KOPT-K1 (cell line): ENCODE measurements around the gene SIRT2.
"Not testable (repeated sequence)": the region's sequence is repeated elsewhere in the genome, so short reads cannot be mapped to it uniquely, and the experiment has no call there.

Experiments used
- H3K27ac ChIP-seq: fragments of 200-600 bp; sonication (generic); 2 replicates; pipeline ENCODE4 v1.5.1; 2016; ENCODE audit warnings: antibody characterized with exemption, mild to moderate bottlenecking, low read depth, low read length; ENCODE audit not compliant: poor library complexity, severe bottlenecking
- H3K36me3 ChIP-seq: fragments of 200-600 bp; sonication (generic); 2 replicates; pipeline ENCODE4 v1.5.1; 2017; ENCODE audit warnings: antibody characterized with exemption, mild to moderate bottlenecking, low read length, moderate library complexity; ENCODE audit not compliant: insufficient read depth
- H3K9me3 ChIP-seq: fragments of 200-600 bp; sonication (generic); 2 replicates; pipeline ENCODE4 v1.5.1; 2017; ENCODE audit warnings: antibody characterized with exemption, low read length, mild to moderate bottlenecking; ENCODE audit not compliant: insufficient read depth, poor library complexity, severe bottlenecking

Gene SIRT2

DNA sequence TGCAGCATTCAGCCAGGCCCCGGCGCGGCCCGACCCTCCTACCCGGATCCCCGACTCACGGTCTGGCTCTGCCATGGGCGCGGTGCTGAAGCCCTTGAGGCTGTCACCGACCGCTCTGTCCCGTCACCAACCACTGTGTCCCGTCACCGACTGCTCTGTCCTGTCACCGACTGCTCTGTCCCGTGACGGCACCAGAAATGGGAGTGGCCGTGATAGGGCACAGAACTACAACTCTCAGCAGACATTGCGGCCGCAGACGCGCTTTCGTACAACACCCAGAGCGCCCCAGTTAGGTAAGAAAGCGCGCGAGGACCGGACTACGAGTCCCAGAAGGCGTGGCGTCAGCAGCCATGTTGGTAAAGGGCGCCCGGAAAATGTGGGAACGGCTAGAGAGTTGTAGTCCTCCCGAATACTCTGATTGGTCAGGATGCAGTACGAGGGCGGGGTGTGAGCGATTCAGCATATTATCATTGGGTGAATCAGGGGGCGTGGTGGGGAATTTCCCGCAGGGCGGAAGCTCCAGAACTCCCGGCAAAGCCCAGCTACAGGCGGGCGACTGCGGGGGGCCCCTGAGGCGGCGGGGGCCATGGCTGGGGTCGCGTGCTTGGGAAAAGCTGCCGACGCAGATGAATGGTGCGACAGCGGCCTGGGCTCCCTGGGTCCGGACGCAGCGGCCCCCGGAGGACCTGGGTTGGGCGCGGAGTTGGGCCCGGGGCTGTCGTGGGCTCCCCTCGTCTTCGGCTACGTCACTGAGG lies at the start of gene SIRT2, which contains the start of gene NFKBIB:
SIRT2 (minus strand) TSS at position 172 of the 755 bp plus-strand sequence; CDS start at position 75, 97 bp downstream.
NFKBIB (plus strand) TSS at position 523 of the 755 bp plus-strand sequence; CDS start at position 587, 64 bp downstream.
- peaks cover 4% of the 10 kb centered on the region for H3K9me3 ChIP-seq
- peaks cover 5% of the 10 kb centered on the region for H3K36me3 ChIP-seq
- peak within 1 kb of the TSS; percentile 67 for H3K27ac ChIP-seq

DNA sequence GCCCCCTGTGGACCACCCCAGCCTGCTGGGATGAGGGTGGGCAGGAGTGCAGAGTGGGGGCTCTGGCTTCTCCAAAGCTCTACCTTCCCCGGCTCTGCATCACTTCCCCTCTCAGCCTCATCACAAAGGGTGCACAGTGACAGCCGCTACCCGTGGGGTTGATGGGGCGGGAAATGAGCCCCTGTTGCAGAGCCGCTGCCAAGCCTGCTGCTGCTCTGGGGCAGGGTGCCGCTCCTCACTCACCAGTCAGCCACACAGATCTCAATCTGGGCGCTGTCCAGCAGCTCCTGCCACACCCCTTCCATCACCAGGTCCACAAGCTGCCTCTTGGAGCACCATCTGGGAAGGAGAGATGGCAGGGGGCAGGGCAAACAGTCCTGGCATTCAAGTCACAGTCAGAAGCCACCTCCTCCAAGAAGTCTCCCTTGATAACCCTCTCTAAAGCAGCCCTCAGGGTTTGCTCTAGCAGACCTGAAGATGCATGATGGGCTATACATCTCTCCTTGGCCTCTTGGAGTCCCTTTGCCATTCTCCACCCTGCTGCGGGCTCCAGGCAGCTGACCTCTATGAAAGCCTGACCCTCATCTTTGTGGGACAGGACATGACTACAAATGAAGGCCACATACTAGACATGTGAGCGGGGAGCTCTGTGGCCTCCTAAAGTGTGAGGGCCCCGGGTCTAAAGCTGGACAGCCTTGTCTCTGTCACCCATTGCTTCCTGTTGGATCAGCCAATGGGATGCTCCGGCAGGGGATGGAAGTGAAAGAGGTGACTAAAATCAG lies 47.0 kb upstream of the SIRT2 start:
- Histone ChIP-seq H3K36me3 (no peaks in the 10 kb centered on the region), H3K9me3 (peaks cover 4% of the 10 kb centered on the region), H3K27ac (no peak overlapping the region)

DNA sequence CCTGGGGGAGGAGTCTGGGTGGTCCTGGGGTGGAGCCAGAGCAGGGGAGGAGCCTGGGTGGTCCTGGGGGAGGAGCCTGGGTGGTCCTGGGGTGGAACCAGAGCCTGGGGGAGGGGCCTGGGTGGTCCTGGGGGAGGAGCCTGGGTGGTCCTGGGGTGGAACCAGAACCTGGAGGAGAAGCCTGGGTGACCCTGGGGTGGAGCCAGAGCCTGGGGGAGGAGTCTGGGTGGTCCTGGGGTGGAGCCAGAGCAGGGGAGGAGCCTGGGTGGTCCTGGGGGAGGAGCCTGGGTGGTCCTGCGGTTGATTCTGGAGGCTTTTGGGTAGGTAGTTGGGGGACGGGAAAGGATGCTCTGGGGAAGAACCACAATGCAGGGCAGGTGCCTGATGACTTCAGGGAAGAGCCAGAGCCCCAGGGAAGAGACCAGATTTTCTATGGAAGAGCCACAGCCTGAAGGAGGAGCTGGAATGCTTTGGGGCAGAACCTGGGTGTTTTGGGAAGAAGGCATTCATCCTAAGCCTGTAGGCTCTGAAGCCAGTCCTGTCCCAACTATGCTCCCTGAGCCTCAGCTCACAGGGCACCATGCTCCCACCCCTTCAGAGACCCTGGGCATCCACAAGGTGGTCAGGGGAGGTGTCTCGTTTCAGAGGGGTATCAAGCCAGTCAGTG lies 46.3 kb upstream of the SIRT2 start:
- H3K36me3 ChIP-seq, result no peaks in the 10 kb centered on the region
- H3K27ac ChIP-seq, result no peak overlapping the region
- H3K9me3 ChIP-seq, result peaks cover 9% of the 10 kb centered on the region

DNA sequence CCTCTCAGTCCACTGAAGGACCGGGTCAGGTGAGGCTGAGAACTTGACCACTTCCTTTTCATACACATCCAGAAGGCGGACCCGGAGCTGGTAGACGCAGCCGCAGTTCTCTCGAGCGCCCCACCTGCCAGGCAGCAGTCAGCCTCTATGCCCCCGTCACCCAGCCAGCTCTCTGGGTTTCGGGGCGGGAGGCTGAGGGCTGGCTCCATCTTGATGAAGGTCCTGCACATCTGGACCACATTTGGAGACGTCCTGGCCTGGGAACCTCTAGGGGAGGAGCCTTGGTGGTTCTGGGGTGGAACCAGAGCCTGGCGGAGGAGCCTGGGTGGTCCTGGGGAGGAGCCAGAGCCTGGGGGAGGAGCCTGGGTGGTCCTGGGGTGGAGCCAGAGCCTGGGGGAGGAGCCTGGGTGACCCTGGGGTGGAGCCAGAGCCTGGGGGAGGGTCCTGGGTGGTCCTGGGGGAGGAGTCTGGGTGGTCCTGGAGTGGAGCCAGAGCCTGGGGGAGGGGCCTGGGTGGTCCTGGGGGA lies 45.6 kb upstream of the SIRT2 start:
- Histone ChIP-seq H3K9me3 (peaks cover 16% of the 10 kb centered on the region), H3K36me3 (no peaks in the 10 kb centered on the region), H3K27ac (no peak overlapping the region)

DNA sequence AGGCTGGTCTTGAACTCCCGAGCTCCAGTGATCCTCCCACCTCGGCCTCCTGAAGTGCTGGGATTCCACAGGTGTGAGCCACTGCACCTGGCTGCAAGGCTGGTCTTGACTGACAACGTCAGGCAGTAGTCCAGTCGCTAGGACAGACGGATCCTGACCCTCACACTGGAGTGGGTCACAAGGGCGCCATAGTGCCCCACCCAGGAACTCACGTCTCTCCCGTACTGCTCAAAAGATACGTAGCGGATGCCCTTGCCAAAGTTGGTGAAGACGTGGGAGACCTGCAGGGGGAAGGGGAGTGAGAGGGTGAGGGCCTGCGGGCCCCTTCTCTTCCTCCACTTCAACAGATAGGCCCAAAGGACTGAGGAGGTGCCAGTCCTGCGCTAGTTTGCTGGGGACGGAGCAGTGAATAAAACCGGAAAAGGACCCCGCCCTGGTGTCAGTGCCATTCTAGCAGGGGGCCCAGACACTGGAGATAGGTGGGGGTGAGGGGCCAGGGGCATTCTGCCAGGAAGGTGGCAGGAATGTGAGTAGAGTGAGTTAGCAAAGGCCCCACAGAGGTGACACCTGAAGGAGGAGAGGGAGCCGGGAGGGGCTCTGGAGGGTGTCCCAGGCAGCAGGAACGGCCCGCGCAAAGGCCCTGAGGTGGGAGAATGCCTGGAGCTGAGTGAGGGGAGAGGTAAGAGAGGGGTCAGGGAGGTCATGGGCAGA lies 43.2 kb upstream of the SIRT2 start:
- Histone ChIP-seq H3K27ac (no peak overlapping the region), H3K9me3 (peaks cover 20% of the 10 kb centered on the region)

DNA sequence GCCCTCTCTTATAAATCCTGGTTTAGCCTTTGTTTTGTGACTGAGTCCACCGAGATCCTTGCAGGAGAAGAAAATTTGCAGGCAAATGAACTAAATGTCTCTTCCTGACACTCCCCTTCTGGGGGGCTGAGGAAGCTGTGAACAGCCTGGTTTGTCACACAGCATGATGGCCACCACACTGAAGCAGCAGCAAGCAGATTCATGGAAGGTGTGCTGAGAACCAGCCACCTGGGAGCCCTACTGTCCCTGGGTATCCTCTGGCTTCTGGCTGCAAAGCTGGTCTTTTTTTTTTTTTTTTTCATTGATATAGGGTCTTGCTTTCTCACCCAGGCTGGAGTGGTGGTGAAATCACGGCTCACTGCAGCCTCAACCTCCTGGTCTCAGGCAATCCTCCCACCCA lies 42.6 kb upstream of the SIRT2 start:
- Histone ChIP-seq H3K9me3 (peaks cover 20% of the 10 kb centered on the region), H3K27ac (no peak overlapping the region), H3K36me3 (no peaks in the 10 kb centered on the region)

More for the DNA sequence above, 43.2 kb upstream of the SIRT2 start:
- H3K36me3 ChIP-seq, result no peaks in the 10 kb centered on the region

DNA sequence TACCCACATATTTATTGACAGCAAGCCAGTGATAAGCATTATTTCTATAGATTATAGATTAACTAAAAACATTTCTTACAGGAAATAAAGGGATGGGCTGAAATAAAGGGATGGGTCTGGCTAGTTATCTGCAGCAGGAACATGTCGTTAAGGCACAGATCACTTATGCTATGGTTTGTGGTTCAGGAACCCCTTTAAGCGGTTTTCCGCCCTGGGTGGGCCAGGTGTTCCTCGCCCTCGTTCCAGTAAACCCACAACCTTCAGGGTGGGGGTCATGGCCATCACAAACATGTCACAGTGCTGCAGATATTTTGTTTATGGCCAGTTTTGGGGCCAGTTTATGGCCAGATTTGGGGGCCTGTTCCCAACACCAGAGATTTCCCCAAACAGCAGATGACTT lies 42.0 kb upstream of the SIRT2 start:
- peaks cover 20% of the 10 kb centered on the region for H3K9me3 ChIP-seq
- not testable (repeated sequence) for H3K27ac ChIP-seq, H3K36me3 ChIP-seq

DNA sequence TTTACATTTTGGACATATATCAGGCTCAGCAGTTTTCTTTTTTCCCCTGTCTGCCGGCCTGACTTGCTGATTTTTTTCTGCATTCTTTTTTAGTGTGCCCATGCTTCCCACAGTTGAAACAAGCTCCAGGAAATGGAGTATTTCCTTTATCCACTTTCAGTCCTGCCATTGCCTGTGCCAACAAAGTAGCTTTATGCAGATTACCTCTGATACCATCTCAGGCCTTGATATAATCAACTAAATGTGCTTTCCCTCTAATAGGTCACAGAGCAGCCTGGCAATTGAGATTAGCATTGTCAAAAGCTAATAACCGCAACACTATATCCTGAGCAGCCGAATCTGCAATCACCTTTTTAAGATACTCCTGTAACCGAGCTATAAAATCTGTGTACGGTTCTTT lies 40.5 kb upstream of the SIRT2 start:
- peaks cover 27% of the 10 kb centered on the region for H3K9me3 ChIP-seq
- peaks cover 1% of the 10 kb centered on the region; the same call in 1 of the 2 replicates for H3K36me3 ChIP-seq
- H3K27ac ChIP-seq, result no peak overlapping the region

DNA sequence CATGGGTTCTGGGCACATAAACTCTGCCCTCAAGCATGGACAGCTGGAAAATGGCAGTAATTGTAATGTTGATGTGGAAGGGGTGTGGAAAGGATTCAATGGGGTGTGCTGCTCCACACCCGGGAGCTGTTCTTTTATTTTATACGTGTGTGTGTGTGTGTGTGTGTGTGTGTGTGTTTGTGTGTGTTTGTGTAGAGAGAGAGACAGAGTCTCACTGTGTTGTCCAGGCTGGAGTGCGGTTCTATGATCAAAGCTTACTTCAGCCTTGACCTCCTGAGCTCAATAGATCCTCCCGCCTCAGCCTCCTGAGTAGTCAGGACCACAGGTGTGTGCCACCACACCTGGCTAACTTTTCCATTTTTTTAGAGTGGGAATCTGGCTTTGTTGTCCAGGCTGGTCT lies 34.1 kb upstream of the SIRT2 start:
- no peak overlapping the region for H3K27ac ChIP-seq
- H3K9me3 ChIP-seq, result peaks cover 18% of the 10 kb centered on the region
- H3K36me3 ChIP-seq, result peaks cover 31% of the 10 kb centered on the region

DNA sequence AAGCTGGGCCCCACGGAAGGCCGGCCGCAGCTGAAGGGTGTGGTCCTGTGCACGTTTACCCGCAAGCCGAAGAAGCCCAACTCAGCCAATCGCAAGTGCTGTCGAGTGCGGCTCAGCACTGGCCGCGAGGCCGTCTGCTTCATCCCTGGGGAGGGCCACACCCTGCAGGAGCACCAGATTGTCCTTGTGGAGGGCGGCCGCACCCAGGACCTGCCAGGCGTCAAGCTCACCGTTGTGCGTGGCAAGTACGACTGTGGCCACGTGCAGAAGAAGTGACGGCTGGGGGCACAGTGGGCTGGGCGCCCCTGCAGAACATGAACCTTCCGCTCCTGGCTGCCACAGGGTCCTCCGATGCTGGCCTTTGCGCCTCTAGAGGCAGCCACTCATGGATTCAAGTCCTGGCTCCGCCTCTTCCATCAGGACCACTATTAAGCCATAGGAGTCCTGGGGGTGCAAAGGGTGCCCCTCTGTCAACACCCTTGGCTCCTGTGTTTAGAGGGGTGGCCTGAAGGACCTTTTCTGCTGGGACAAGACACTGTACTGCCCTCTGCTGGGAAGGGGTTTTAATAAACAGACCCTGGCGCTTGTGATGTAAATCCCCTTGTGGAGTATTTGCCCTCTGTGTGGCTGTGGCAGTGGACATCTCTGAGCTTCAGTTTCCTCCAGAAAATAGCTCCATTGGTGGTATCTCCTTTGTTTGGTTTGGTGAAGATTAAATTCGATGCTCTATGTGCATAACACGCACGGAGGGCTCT lies 33.2 kb upstream of the SIRT2 start:
- H3K36me3 ChIP-seq, result peaks cover 31% of the 10 kb centered on the region
- H3K9me3 ChIP-seq, result peaks cover 18% of the 10 kb centered on the region
- H3K27ac ChIP-seq, result no peak overlapping the region

DNA sequence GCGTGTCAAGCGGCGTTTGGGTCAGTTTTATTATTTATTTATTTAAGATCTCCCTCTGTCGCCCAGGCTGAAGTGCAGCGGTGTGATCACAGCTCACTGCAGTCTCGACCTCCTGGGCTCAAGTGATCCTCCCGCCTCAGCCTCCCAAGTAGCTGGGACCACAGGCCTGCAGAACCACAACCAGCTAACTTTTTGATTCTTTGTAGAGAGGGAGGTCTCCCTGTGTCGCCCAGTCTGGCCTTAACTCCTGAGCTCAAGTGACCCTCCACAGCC lies 32.0 kb upstream of the SIRT2 start:
- Histone ChIP-seq H3K36me3 (peaks cover 31% of the 10 kb centered on the region), H3K9me3 (peaks cover 18% of the 10 kb centered on the region), H3K27ac (peak overlapping the region; percentile 76)

DNA sequence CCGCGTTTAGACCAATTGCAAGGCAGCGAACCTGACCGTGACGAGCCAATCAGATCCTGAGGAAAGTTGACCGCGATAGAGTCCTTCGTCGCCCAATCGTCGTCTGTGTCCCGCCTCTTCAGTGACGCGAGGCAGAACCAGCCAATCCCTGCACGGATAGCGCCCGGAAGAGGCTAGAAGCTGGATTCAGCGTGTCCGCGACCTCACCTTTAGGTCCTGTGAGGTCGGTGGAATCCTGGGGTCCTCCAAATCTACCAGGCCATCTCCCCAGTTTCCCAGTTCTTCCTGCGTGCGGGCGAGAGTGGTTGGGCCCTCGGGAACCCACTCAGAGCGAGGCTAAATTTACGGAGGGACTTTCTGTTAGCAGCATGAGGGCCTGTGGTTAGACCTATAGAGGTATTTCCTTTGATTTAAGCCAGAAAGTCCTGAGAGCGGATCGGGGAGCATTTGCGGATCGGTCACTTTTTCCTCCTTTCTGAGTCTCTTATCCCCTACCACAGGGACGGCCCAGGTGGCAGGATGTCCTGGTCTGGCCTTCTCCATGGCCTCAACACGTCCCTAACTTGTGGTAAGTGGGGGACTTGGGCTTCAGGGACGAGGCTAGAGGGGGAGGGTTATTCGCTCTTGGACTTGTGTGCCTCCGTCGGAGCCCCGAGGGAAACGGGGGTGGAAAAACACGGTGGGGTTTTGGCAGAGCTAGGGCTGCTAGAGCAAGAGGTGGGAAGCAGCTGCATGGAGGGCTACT lies 31.5 kb upstream of the SIRT2 start, which contains the start of gene MRPS12:
MRPS12 (plus strand) TSS at position 169 of the 745 bp plus-strand sequence; CDS start at position 520, 351 bp downstream.
- peaks cover 34% of the 10 kb centered on the region for H3K36me3 ChIP-seq
- peaks cover 18% of the 10 kb centered on the region for H3K9me3 ChIP-seq
- H3K27ac ChIP-seq, result peak within 1 kb of the TSS; percentile 76

DNA sequence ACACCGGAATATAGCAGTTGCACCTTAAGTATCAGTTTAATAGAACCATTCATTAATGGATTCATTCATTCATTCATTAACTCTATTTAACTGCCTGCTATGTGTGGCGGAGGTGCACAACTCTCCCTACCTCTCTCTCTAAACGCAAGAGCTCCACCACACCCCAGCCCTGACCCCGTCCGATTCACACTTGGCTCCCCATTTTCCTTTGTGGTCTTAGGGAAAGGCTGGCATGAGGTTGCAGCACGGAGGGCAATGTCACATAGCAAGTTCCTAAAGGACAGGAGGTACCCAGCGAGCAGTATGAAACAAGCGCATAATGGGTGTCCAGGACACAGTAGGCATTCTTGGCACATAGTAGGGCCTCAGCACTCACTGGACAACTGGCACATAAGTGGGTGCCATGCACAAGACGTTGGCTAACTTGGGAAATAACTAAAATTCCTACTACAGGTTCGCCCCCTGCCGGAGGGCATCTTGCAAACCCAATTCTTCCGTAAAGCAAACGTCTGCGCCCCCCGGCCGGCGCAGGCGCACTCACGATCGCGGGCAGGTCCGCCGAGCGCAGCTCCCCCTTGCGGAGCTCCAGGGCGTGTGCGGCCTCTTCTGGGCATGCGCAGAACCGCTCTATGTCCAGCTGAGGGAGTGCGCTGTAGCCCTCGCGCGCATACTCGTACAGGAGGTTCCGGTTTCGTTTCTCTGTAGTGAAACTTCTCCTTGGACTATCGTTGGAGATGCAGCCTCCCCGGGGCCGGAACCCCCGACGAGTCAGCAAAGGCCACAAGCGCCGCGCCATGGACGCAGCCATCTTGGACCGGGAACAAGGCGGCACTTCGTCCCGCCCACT lies 30.7 kb upstream of the SIRT2 start, which contains the start of gene SARS2:
SARS2 (minus strand) TSS at position 835 of the 847 bp plus-strand sequence; CDS start at position 808, 27 bp downstream.
- peaks cover 42% of the 10 kb centered on the region for H3K36me3 ChIP-seq

More for the DNA sequence above, 30.7 kb upstream of the SIRT2 start, which contains the start of gene SARS2:
- Histone ChIP-seq H3K9me3 (peaks cover 12% of the 10 kb centered on the region), H3K27ac (peak within 1 kb of the TSS; percentile 76)
